ENCODE measurements around the gene SLC4A8.

SLC4A8 gene

DNA sequence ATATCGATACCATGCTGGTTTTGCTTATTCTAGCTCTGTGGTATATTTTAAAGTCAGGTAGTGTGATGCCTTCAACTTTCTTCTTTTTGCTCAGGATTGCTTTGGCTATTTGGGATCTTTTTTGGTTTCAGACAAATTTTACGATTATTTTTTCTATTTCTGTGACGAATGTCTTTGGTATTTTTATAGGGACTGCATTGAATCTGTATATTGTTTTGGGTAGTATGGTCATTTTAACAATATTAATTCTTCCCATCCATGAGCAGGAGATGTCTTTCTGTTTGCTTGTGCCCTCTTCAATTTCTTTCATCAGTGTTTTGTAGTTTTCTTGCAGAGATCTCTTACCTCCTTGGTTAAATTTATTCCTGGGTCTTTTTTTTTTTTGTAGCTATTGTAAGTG is 10.8 kb upstream of the SLC4A8 start:
- H3K27me3 ChIP-seq (ENCODE audit: control insufficient read depth, insufficient read depth, low read length), result no peaks in the 10 kb centered on the region
- H3K9me3 ChIP-seq (ENCODE audit: control insufficient read depth, low read depth, low read length), result no peaks in the 10 kb centered on the region
- peaks cover 4% of the 10 kb centered on the region for H3K4me1 ChIP-seq (ENCODE audit: control insufficient read depth, low read depth, low read length)
- no peaks in the 10 kb centered on the region for H3K36me3 ChIP-seq (ENCODE audit: control insufficient read depth, low read depth, low read length)
- no peak overlapping the region for H3K9ac ChIP-seq (ENCODE audit: low read length)
- no peak overlapping the region for H3K4me3 ChIP-seq (ENCODE audit: low read length)
- H3K27ac ChIP-seq (ENCODE audit: low read length), result no peak overlapping the region

DNA sequence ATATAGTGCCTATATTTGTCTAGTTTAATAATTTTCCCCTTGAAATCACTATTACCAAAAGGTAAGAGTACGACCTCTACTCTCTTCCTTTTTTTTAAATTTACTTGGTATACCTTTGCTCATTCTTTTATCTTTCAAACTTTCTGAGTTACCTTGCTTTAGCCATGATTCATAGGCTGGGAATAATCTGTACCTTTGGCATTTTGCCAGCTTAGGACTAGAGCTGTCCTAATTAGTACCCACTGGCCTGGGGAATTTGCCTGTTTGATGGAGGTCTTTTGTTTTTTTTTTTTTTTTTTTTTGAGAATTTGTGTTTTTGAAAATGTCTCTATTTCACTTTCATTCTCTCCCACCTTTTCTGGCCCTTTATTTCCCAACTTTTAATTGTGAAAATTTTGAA is 8.7 kb upstream of the SLC4A8 start:
- Histone ChIP-seq H3K4me3 (ENCODE audit: low read length) (no peak overlapping the region), H3K9ac (ENCODE audit: low read length) (no peak overlapping the region)

DNA sequence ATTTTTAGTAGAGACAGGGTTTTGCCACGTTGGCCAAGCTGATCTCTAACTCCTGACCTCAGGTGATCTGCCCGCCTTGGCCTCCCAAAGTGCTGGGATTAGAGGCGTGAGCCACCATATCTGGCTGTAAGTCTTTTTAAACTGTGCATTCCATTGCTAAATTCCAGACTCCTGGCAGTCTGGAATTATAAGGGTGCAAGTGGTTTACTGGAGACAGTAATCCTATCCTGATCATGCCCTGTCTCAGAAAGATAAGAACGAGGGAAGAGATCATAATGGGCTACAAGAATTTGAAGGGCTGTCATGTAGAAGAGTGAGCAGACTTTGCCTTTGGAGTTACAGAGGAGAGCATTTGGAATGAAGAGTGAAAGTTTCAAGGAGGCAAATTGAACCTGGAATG is 6.8 kb upstream of the SLC4A8 start:
- H3K9me3 ChIP-seq (ENCODE audit: control insufficient read depth, low read depth, low read length), result no peaks in the 10 kb centered on the region
- no peaks in the 10 kb centered on the region for H3K36me3 ChIP-seq (ENCODE audit: control insufficient read depth, low read depth, low read length)
- H3K4me1 ChIP-seq (ENCODE audit: control insufficient read depth, low read depth, low read length), result peaks cover 20% of the 10 kb centered on the region
- H3K27me3 ChIP-seq (ENCODE audit: control insufficient read depth, insufficient read depth, low read length), result no peaks in the 10 kb centered on the region
- no peak overlapping the region for H3K27ac ChIP-seq (ENCODE audit: low read length)
- no peak overlapping the region for H3K9ac ChIP-seq (ENCODE audit: low read length)
- no peak overlapping the region for H3K4me3 ChIP-seq (ENCODE audit: low read length)

More for the DNA sequence above, 8.7 kb upstream of the SLC4A8 start:
- no peaks in the 10 kb centered on the region for H3K36me3 ChIP-seq (ENCODE audit: control insufficient read depth, low read depth, low read length)
- no peaks in the 10 kb centered on the region for H3K27me3 ChIP-seq (ENCODE audit: control insufficient read depth, insufficient read depth, low read length)
- no peak overlapping the region for H3K27ac ChIP-seq (ENCODE audit: low read length)
- peaks cover 20% of the 10 kb centered on the region for H3K4me1 ChIP-seq (ENCODE audit: control insufficient read depth, low read depth, low read length)
- H3K9me3 ChIP-seq (ENCODE audit: control insufficient read depth, low read depth, low read length), result no peaks in the 10 kb centered on the region

DNA sequence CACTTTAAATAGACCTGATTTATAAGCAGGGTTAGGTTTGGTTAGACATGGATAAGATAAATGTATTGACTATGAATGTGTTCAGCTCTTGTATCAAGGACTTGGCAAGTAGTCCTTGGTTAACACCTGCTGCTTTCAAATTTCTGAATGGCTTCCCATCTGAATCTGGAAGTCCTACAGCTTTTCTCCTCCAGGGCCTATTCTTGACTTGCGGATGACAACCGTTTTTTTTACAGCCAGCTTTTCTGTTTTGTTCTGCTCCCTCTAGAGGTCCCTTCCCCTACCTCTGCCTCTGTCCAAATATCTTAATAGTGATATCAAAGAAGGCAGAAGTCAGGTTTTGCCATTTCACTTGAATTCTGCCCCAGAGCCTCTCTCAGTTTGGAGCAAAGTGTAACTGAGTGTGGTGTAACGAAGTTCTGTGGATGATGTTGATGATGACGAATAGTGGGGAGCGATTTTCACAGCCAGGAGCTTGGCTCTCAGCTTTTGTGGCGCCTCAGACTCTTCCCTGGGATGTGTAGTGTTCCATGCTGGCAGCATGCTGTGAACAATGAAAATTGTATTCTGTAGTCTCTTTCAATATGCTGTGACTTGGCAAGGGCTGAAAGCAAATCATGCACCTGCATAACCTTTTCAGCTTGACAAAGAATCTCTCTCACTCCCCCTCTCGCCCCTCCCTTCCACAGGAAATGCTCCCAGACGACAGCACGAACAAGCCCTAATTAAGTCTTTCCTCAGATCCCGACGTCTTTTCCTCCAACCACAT is 5.0 kb upstream of the SLC4A8 start:
- Histone ChIP-seq H3K36me3 (ENCODE audit: control insufficient read depth, low read depth, low read length) (no peaks in the 10 kb centered on the region), H3K9me3 (ENCODE audit: control insufficient read depth, low read depth, low read length) (no peaks in the 10 kb centered on the region), H3K27ac (ENCODE audit: low read length) (no peak overlapping the region), H3K4me1 (ENCODE audit: control insufficient read depth, low read depth, low read length) (peaks cover 25% of the 10 kb centered on the region), H3K4me3 (ENCODE audit: low read length) (no peak overlapping the region), H3K27me3 (ENCODE audit: control insufficient read depth, insufficient read depth, low read length) (no peaks in the 10 kb centered on the region), H3K9ac (ENCODE audit: low read length) (no peak overlapping the region)

DNA sequence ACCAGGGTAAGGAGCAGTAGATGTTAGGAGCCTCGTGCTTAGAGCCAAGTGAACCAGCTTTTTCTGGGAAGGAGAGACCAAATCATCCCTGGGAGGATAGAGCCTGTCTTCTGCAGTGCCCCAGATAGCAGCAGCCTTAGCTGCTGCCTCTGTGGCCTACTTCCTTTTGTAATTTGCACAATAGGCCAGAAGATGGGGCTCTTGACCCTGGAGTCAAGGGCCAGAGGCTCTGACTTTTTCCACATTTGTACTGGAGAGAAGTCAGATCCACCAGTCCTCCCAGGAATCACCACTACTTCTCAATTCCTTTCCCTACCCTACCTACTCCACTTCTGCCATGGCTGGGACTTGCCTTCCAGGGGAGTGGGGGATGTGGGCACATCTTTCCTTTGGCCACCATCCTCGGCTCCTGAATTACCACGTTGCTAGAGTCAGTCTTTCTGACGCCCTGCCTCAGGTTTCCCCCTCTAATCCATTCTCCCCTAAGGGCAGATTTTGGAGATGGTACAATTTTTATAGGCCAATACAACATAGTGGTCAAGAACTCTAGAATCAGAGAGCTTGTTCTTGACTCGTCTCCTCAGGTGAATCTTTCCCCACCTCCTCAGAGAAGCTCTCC is 3.3 kb upstream of the SLC4A8 start:
- Histone ChIP-seq H3K27me3 (ENCODE audit: control insufficient read depth, insufficient read depth, low read length) (no peaks in the 10 kb centered on the region), H3K4me3 (ENCODE audit: low read length) (no peak overlapping the region), H3K9me3 (ENCODE audit: control insufficient read depth, low read depth, low read length) (no peaks in the 10 kb centered on the region), H3K4me1 (ENCODE audit: control insufficient read depth, low read depth, low read length) (peaks cover 32% of the 10 kb centered on the region), H3K9ac (ENCODE audit: low read length) (no peak overlapping the region), H3K27ac (ENCODE audit: low read length) (no peak overlapping the region), H3K36me3 (ENCODE audit: control insufficient read depth, low read depth, low read length) (no peaks in the 10 kb centered on the region)

DNA sequence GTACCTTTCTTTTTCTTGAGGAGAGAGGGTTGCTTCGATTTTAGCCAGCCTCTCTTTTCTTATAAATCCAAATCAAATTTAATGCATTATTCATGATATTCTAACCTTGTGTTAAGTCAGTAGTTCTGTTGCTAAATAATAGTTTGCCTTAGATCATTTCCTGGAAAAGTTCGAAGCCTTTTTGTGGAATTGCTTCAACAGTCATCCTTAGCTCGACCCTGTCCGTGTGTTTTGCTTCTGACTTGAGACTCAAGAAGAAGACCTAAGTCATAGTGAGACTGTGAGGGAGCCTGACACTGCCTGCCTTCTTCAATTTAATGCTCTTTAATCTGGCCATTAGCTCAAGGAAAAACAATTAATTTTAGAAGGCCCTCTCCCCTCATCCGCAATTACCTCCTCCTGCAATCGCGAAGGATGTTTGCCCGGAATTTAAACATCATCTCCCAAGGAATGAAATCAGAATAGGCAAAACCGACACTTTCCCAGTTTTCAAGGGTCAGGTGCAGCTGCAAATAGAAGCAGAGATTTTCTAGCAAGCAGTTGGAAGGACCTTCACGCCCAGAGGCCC is 453 bp upstream of the SLC4A8 start:
- Histone ChIP-seq H3K9ac (ENCODE audit: low read length) (no peak overlapping the region), H3K27ac (ENCODE audit: low read length) (no peak overlapping the region), H3K27me3 (ENCODE audit: control insufficient read depth, insufficient read depth, low read length) (no peaks in the 10 kb centered on the region), H3K9me3 (ENCODE audit: control insufficient read depth, low read depth, low read length) (no peaks in the 10 kb centered on the region), H3K4me3 (ENCODE audit: low read length) (peak overlapping the region; percentile 54), H3K4me1 (ENCODE audit: control insufficient read depth, low read depth, low read length) (peaks cover 25% of the 10 kb centered on the region), H3K36me3 (ENCODE audit: control insufficient read depth, low read depth, low read length) (no peaks in the 10 kb centered on the region)

DNA sequence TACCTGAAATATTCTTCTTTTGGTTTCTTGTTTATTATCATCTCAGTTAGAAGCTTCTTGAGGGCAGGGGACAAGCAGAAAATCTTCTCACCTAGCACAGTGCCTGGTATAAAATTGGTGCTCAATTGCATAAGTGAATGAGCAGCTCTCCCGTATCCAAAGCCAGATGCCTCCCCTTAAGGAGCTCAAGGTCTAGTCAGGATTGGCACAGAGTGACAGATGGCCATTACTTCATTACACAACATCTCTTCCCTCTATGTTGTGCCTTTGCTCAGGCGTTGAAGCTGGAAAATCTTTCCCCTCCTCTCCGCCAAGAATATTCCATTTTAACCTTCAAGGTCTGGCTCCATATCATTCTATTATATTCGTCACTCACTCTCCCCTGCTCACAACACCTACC is 3.6 kb downstream of the SLC4A8 start:
- Histone ChIP-seq H3K4me1 (ENCODE audit: control insufficient read depth, low read depth, low read length) (peaks cover 17% of the 10 kb centered on the region), H3K4me3 (ENCODE audit: low read length) (no peak overlapping the region), H3K9me3 (ENCODE audit: control insufficient read depth, low read depth, low read length) (no peaks in the 10 kb centered on the region), H3K9ac (ENCODE audit: low read length) (no peak overlapping the region), H3K27me3 (ENCODE audit: control insufficient read depth, insufficient read depth, low read length) (no peaks in the 10 kb centered on the region), H3K36me3 (ENCODE audit: control insufficient read depth, low read depth, low read length) (no peaks in the 10 kb centered on the region), H3K27ac (ENCODE audit: low read length) (no peak overlapping the region)

DNA sequence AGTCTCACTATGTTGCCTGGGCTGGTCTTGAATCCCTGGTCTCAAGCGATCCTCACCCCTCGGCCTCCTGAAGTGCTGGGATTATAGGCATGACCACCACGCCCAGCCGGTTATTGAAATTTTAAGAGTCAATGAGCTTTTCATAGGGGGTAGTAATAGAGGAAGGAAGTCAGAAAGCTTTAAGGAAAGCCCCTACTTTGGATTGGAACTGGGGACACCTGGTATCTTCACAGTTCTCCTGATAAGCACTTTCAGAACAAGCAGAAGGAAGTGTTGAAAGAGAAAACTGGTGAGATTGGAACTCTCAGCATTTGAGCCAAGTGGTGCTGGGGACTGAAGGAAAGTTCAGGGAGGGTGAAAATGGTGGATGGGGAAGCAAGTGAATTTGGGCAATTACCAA is 5.1 kb downstream of the SLC4A8 start:
- Histone ChIP-seq H3K27ac (ENCODE audit: low read length) (no peak overlapping the region), H3K9ac (ENCODE audit: low read length) (no peak overlapping the region), H3K36me3 (ENCODE audit: control insufficient read depth, low read depth, low read length) (no peaks in the 10 kb centered on the region), H3K9me3 (ENCODE audit: control insufficient read depth, low read depth, low read length) (no peaks in the 10 kb centered on the region), H3K4me3 (ENCODE audit: low read length) (no peak overlapping the region), H3K4me1 (ENCODE audit: control insufficient read depth, low read depth, low read length) (peaks cover 15% of the 10 kb centered on the region), H3K27me3 (ENCODE audit: control insufficient read depth, insufficient read depth, low read length) (no peaks in the 10 kb centered on the region)

DNA sequence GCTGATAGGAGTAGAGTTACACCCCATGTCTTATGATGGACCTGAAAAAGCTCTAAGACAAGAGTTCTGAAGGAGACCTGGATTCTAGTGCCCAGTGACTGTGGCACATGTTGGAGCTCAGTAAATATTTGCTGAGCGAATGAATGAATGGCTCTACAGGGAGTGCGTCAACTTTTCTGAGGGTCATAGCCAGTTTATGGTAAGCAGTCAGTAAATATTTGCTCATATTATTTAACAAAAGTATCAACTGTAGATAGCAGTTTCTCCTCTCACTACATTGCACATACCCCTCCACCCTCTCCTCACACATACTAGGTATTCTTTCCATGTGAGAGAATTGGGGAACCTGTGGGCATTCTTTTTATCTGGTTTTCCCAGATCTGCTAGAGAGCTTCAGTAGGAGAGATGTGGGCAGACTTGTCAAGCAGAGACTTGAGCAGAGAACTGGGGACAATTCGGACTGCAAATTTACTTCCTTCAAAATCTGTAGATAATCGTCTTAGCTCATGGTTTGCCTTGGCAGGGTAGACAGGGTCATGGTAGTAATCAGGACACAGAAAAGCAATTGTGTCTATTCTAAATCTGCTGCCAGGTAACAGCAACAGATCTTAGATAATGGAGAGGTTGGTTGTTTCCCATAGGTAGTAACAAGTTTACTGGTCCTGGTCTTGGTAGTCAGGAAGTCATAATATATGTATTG is 5.7 kb downstream of the SLC4A8 start:
- Histone ChIP-seq H3K9ac (ENCODE audit: low read length) (no peak overlapping the region), H3K4me3 (ENCODE audit: low read length) (no peak overlapping the region), H3K27me3 (ENCODE audit: control insufficient read depth, insufficient read depth, low read length) (no peaks in the 10 kb centered on the region), H3K27ac (ENCODE audit: low read length) (no peak overlapping the region), H3K9me3 (ENCODE audit: control insufficient read depth, low read depth, low read length) (no peaks in the 10 kb centered on the region), H3K4me1 (ENCODE audit: control insufficient read depth, low read depth, low read length) (peaks cover 13% of the 10 kb centered on the region), H3K36me3 (ENCODE audit: control insufficient read depth, low read depth, low read length) (no peaks in the 10 kb centered on the region)

DNA sequence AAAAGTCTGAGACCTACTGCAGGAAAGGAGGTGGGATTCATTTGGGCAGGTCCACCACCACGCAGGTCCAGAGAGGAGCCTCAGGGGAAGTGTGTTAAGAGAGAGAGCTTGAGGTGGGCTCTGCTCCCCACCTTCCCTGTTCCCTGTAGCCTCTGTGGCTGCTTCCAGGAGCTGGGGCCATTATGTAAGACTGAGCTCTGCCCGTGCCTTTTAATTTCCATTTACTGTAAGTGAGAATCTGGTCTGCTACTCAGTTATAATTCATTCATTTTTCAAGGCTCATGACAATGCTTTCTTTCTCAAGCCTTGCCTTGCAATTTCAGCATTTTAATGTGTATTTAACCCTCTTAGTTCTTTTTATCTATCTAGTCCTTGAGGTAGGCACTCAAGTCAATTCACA is 8.3 kb downstream of the SLC4A8 start:
- H3K9ac ChIP-seq (ENCODE audit: low read length), result no peak overlapping the region
- H3K4me1 ChIP-seq (ENCODE audit: control insufficient read depth, low read depth, low read length), result peaks cover 8% of the 10 kb centered on the region
- no peaks in the 10 kb centered on the region for H3K9me3 ChIP-seq (ENCODE audit: control insufficient read depth, low read depth, low read length)
- H3K4me3 ChIP-seq (ENCODE audit: low read length), result no peak overlapping the region
- H3K27ac ChIP-seq (ENCODE audit: low read length), result no peak overlapping the region
- H3K27me3 ChIP-seq (ENCODE audit: control insufficient read depth, insufficient read depth, low read length), result no peaks in the 10 kb centered on the region
- no peaks in the 10 kb centered on the region for H3K36me3 ChIP-seq (ENCODE audit: control insufficient read depth, low read depth, low read length)

DNA sequence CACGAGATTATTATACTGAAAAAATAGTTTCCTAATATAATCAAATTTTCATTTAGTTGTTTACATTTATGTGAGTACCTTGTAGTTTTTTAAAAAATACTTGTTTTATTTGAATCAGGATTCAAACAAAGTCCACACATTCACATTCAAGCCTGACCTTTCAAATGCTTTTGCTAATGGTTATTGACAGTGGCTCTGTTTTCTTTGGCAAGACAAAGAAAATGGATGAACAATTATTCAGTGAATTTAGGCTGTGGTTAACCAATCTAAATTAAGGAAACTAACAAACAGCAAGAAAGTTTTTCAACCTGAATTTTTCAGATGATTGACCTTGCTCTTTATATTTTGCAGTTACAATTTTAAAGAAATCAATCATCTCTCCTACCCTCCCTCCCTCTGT is 9.7 kb downstream of the SLC4A8 start:
- Histone ChIP-seq H3K36me3 (ENCODE audit: control insufficient read depth, low read depth, low read length) (no peaks in the 10 kb centered on the region), H3K27ac (ENCODE audit: low read length) (no peak overlapping the region), H3K9ac (ENCODE audit: low read length) (no peak overlapping the region), H3K4me1 (ENCODE audit: control insufficient read depth, low read depth, low read length) (peaks cover 8% of the 10 kb centered on the region), H3K27me3 (ENCODE audit: control insufficient read depth, insufficient read depth, low read length) (no peaks in the 10 kb centered on the region), H3K4me3 (ENCODE audit: low read length) (no peak overlapping the region), H3K9me3 (ENCODE audit: control insufficient read depth, low read depth, low read length) (no peaks in the 10 kb centered on the region)
